ENCODE results near the gene ZBTB34. TPM values are rescaled to one million over a fixed set of nuclear protein-coding genes. Genes with fewer than 3 reads are reported as not detected.

The ZBTB34 gene
- polyA plus RNA-seq, 3 donors = 3.2 to 15.3 (median 3.6) TPM

GRCh38 chr9:126880226-126880946, 19.9 kb downstream of the ZBTB34 start:
- DNase-seq = no peak
- Histone ChIP-seq H3K9ac (ENCODE audit: insufficient read depth, low read length, poor library complexity, severe bottlenecking) (no peak overlapping the region), H3K79me2 (ENCODE audit: insufficient read depth, low read length) (peaks cover 86% of the 10 kb centered on the region), H3K36me3 (replicated peaks in 1 of 2; ENCODE audit: control insufficient read depth in 1 of 2, insufficient read depth in 2 of 2, low read length in 2 of 2) (peaks cover 43 to 72% of the 10 kb centered on the region in 2 donors), H2AFZ (ENCODE audit: insufficient read depth, low read depth, low read length, poor library complexity, severe bottlenecking) (no peak overlapping the region), H3K27me3 (ENCODE audit: control insufficient read depth in 2 of 2, insufficient read depth in 2 of 2, low read length in 2 of 2) (no peaks in the 10 kb centered on the region), H3K27ac (ENCODE audit: low read depth in 1 of 2, low read length in 2 of 2) (no peak overlapping the region), H3K4me1 (ENCODE audit: control insufficient read depth in 1 of 2, insufficient read depth in 2 of 2, low read length in 2 of 2) (peaks cover 11 to 17% of the 10 kb centered on the region in 2 donors), H3K4me3 (replicated peaks in 1 of 3; ENCODE audit: low read depth in 2 of 3, low read length in 3 of 3) (no peak overlapping the region), H4K20me1 (ENCODE audit: insufficient read depth, low read length) (peaks cover 98% of the 10 kb centered on the region), H3K4me2 (replicated peaks; ENCODE audit: extremely low read depth, low read length, poor library complexity, severe bottlenecking) (no peak overlapping the region), H3K9me3 (replicated peaks in 1 of 2; ENCODE audit: control insufficient read depth in 1 of 2, insufficient read depth in 1 of 2, low read length in 2 of 2) (no peaks in the 10 kb centered on the region)
- TF ChIP-seq CTCF (IDR thresholded peaks at IDR 0.05) = no peak
- intact Hi-C loops (cut with micrococcal nuclease) = no loop called here
- Mint-ChIP-seq H3K27me3 (ENCODE audit: low read depth in 3 of 3) (no peaks in the 10 kb centered on the region), H3K9me3 (no peaks in the 10 kb centered on the region), H3K27ac (peak overlapping the region in 1 of 7 donors; percentile 59), H3K4me1 (peaks cover 28% of the 10 kb centered on the region), H3K4me3 (no peak overlapping the region), H3K36me3 (peaks cover 44 to 69% of the 10 kb centered on the region in 2 donors)
- WGBS (ENCODE audit: insufficient coverage) = 98% methylated on average over 20 of the region's 23 CpGs

GRCh38 chr9:126880947-126881332, 20.5 kb downstream of the ZBTB34 start:
- Histone ChIP-seq H3K4me3 (replicated peaks in 1 of 3; ENCODE audit: low read depth in 2 of 3, low read length in 3 of 3) (no peak overlapping the region), H3K4me2 (replicated peaks; ENCODE audit: extremely low read depth, low read length, poor library complexity, severe bottlenecking) (no peak overlapping the region), H3K27ac (ENCODE audit: low read depth in 1 of 2, low read length in 2 of 2) (no peak overlapping the region), H3K4me1 (ENCODE audit: control insufficient read depth in 1 of 2, insufficient read depth in 2 of 2, low read length in 2 of 2) (peaks cover 11 to 17% of the 10 kb centered on the region in 2 donors), H3K27me3 (ENCODE audit: control insufficient read depth in 2 of 2, insufficient read depth in 2 of 2, low read length in 2 of 2) (no peaks in the 10 kb centered on the region), H3K9me3 (replicated peaks in 1 of 2; ENCODE audit: control insufficient read depth in 1 of 2, insufficient read depth in 1 of 2, low read length in 2 of 2) (no peaks in the 10 kb centered on the region), H3K9ac (ENCODE audit: insufficient read depth, low read length, poor library complexity, severe bottlenecking) (no peak overlapping the region), H3K36me3 (replicated peaks in 1 of 2; ENCODE audit: control insufficient read depth in 1 of 2, insufficient read depth in 2 of 2, low read length in 2 of 2) (peaks cover 43 to 72% of the 10 kb centered on the region in 2 donors), H3K79me2 (ENCODE audit: insufficient read depth, low read length) (peaks cover 80% of the 10 kb centered on the region), H2AFZ (ENCODE audit: insufficient read depth, low read depth, low read length, poor library complexity, severe bottlenecking) (no peak overlapping the region), H4K20me1 (ENCODE audit: insufficient read depth, low read length) (peaks cover 98% of the 10 kb centered on the region)
- 94% methylated on average over 2 of the region's 6 CpGs for WGBS (ENCODE audit: insufficient coverage)
- no peak for TF ChIP-seq CTCF (IDR thresholded peaks at IDR 0.05)
- no peak overlapping the region for H3K4me3 Mint-ChIP-seq
- H3K4me1 Mint-ChIP-seq = peaks cover 28% of the 10 kb centered on the region
- H3K9me3 Mint-ChIP-seq = no peaks in the 10 kb centered on the region
- H3K27ac Mint-ChIP-seq = peak overlapping the region in 1 of 7 donors; percentile 11
- no peak for DNase-seq
- H3K36me3 Mint-ChIP-seq = peaks cover 48 to 72% of the 10 kb centered on the region in 2 donors
- intact Hi-C loops (cut with micrococcal nuclease) = no loop called here
- no peaks in the 10 kb centered on the region for H3K27me3 Mint-ChIP-seq (ENCODE audit: low read depth in 3 of 3)
